RKO (cell line): Measurements from ENCODE around the gene SIGLEC9.
"Not testable (repeated sequence)": the region's sequence is repeated elsewhere in the genome, so short reads cannot be mapped to it uniquely, and the experiment has no call there.

Experiments used
- DNase-seq: peaks from one replicate; pipeline ENCODE4 v3.0.0-alpha.2; 2016; ENCODE audit warnings: low spot score

Gene SIGLEC9

DNA sequence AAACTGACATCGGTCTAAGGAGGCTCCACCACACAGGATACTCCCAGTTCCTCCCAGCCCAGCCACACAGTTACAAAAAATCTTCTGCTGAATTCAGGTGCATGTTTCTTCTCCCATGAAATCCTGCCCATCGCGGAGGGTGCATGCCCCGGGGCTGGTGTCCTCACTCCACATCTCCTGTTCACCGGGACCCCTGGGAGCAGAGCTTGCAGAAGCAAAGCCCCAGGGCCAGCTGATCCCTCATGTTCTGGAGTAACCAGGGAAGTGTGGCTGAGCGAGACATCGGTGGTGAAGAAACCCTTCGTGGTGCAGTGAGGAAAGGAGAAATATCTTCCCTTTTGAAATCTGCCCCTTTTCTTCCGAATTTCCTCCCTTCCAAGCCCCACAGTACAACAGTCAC lies 904 bp upstream of the SIGLEC9 start:
- DNase-seq, result no peak

DNA sequence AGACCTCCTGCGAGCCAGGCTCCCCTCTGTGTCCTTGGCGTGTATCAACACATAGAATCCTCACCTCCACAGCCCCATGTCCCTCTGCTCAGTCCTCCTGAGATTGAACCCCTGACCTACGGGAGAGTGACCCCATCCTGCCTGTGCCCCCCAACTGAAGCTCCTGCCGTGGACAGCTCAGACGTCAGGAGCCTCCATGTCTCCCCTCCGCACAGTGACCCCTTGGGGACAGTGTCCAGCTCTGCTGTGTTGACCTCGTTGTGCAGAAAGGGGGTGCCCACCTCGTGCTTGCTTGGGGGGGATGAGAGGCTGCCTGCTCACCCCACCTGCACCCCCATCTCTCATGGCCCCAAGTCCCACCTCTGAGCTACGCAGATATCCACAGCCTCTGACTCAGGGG lies 490 bp upstream of the SIGLEC9 start:
- DNase-seq, result no peak

DNA sequence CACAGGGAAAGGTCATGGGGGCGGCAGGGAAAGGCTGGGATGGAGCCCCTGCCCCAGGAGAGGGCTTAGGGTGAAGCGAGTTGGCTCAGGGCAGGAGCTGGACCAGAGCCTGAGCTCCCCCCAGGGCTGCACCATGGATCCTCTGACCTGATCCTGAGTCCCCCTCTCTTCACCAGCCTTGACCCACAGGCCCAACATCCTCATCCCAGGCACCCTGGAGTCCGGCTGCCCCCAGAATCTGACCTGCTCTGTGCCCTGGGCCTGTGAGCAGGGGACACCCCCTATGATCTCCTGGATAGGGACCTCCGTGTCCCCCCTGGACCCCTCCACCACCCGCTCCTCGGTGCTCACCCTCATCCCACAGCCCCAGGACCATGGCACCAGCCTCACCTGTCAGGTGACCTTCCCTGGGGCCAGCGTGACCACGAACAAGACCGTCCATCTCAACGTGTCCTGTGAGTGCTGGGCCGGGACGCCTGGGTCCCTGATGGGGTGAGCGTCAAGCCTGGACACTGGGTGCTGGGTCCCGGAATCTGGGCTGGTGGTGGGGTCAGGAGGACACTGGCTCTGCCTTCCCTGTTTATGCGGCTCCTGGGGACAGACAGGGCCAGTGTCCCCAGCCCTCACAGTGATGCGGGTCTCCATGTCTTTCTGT lies 842 bp downstream of the SIGLEC9 start:
- no peak for DNase-seq

DNA sequence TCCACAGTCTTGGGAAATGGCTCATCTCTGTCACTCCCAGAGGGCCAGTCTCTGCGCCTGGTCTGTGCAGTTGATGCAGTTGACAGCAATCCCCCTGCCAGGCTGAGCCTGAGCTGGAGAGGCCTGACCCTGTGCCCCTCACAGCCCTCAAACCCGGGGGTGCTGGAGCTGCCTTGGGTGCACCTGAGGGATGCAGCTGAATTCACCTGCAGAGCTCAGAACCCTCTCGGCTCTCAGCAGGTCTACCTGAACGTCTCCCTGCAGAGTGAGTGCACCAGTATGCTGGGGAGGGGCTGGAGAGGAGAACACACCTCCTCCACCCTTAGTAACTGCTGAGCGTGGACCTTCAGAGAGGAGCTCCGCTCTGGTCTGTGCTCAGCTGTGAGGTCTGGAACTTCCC lies 2.3 kb downstream of the SIGLEC9 start:
- DNase-seq, result no peak

DNA sequence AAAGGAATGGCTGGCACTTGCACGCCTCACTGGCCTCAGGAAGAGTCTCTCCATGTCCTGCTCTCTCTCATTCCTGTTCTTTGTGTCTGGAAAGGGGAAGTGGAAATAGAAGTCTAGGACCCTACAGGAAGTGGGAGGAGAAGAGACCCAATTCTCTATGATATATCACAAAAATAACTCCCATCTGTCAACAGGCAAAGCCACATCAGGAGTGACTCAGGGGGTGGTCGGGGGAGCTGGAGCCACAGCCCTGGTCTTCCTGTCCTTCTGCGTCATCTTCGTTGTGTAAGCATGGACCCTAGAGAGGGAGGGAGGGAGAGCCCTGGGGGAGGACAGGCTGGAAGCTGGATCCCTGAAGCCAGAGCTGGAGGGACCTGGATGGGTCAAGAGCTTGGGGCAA lies 3.0 kb downstream of the SIGLEC9 start:
- no peak for DNase-seq

DNA sequence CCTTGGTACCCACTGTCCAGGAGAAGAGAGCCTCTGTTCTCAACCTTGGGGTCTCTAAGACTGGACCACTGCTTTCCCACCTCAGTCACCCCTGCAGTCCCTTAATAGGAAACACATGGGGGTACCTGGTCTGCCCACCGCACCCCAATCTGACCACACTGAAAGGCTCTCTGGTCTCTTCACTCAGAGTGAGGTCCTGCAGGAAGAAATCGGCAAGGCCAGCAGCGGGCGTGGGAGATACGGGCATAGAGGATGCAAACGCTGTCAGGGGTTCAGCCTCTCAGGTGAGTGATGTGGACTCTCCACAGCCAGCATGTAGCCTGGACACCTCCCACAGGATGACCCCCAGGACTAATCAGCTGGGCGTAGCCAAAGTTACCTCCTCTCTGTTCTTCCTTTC lies 3.5 kb downstream of the SIGLEC9 start:
- no peak for DNase-seq

DNA sequence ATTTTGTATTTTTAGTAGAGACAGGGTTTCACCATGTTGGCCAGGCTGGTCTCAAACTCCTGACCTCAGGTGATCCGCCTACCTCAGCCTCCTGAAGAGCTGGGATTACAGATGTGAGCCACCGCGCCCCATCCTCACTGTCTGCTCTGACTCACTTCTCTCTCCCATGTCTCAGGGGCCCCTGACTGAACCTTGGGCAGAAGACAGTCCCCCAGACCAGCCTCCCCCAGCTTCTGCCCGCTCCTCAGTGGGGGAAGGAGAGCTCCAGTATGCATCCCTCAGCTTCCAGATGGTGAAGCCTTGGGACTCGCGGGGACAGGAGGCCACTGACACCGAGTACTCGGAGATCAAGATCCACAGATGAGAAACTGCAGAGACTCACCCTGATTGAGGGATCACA lies 5.0 kb downstream of the SIGLEC9 start:
- no peak for DNase-seq

DNA sequence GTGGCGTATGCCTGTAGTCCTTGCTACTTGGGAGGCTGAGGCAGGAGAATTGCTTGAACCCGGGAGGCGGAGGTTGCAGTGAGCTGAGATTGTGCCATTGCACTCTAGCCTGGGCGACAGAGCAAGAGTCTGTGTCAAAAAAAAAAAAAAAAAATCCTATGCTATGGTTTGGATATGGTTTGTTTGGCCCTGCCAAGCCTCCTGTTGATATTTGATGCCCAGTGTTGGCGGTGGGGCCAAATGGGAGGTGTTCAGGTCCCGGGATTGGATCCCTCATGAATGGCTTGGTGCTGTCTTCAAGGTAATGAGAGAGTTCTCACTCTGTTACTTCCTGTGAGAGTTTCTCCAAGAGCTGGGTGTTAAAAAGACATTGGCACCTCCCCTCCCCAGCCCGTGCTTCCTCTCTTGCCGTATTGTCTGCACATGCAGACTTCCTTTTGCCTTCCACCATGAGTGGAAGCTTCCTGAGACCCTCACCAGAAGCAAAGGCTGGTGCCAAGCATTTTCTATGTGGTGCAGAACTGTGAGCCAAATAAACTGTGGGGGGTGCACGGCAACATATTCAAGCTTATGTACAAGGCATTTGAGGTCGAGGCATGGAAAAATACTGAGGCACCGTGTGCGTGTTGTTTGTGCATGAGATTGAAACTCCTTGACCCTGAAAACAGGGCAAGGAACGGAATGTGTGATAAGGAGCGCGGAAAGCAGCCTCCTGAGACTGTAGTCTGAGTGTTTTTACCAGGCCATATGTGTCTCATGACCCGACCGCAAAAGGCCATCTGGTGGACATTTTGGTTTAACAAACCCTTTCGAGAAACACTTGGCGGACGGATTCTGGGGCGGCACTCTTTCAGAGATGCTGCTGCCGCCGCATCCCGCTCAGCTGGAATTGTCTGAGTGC lies 7.3 kb downstream of the SIGLEC9 start:
- no peak for DNase-seq

DNA sequence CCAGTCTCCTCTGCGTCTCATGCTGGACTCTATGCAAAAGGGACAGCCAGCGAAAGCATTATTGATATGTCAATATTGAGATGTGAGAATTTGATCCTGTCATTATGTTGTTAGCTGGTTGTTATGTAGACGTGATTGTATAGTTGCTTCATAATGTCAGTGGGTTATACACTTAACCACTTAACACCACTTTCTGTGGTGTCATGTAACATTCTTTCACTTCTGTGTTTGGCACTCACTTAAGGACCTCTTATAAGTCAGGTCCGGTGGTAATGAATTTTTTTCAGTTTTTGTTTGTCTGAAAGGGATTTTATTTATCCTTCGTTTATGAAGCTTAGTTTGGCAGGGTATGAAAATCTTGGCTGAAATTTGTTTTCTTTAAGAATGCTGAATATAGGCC lies 10.3 kb downstream of the SIGLEC9 start:
- DNase-seq, result no peak

DNA sequence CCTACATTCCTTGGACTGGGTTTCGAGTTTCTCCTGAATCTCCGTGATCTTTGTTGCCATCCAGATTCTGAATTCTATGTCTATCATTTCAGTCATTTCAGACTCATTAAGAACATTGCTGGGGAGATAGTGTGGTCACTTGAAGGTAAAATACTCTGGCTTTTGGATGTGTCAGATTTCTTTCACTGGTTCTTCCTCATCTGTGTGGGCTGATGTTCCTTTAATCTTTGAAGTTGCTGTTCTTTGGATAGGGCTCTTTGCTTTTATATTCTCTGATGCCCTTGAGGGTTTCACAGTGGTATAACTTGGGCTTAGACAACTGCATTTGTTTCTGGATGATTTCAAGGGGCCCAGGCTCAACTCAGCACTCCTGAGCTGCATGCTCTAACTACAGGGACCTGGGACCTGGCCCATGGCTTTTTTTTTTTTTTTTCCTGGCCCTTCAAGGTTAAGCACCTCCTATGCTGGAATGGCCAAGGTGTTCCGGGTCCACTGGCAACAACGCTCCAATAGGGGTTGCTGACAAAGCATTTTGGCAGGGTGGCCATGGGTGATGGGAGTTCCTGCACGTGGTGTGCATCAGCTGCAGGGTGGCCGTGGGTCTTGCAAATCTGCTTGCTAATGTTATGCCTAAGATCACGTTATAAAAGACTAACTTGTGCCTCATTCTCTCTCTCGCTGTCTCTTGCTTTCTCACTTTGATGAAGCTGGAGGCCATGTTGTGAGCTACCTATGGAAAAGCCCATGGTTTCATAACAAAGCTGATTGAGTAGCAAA lies 11.5 kb downstream of the SIGLEC9 start:
- no peak for DNase-seq

DNA sequence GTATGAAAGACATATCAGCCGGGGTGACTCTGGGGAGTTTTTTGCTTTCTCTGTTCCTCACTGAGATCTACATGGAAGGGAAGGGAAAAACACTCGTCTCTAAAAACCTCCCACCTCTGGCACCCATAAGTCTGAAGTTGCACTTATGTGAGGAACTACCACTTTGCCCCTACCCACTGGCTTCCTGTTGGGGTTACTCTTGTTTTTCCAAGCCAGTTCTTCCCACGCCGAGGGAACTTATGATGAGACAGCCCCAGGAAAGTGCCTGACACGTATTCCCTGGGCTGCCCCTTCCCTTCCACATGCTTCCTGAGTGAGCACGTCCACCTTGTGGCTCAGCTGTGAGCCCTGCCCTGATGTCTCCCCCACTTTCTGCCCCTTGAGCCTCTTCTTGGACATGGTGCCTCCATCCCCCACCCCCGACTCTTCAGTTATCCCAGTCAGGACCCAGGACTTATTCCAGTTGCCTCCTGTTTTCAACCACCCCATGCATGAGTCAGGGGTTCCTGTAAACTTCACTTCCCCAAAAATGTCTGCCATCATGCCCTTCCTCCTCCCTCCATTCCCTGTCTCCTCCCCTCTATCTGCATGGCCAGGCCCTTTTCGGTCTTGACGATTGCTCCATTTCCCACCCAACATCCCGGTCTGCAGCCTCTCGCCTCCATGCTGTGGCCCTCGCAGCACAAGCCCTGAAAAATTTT lies 12.3 kb downstream of the SIGLEC9 start:
- DNase-seq, result no peak

DNA sequence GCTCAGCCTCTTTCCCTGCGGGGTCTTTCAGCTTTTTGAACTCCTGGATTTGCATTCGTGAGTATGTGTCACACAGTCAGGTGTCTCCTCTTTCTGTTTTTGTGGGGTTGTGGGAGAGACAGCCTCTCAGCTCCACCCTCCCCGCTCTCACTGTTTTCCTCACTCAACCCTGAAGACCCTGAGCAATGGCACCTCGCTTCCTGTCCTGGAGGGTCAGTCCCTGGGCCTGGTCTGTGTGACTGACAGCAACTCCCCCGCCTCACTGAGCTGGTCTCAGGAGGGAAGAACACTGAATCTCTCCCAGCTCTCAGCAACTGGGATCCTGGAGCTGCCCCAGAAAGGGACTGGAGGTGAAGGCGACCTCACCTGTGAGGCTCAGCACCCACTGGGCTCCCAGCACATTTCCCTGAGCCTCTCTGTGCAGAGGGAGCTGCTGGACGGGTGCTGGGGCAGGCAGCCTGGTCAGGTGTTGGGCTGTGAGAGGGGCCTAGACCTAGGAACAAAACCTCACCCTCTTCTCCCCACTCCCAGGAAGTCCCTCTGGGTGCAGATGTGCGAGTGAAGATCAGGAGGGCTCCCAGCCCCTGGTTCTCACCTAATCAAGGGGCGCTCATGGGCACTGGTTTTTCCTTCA lies 13.2 kb downstream of the SIGLEC9 start:
- no peak for DNase-seq

DNA sequence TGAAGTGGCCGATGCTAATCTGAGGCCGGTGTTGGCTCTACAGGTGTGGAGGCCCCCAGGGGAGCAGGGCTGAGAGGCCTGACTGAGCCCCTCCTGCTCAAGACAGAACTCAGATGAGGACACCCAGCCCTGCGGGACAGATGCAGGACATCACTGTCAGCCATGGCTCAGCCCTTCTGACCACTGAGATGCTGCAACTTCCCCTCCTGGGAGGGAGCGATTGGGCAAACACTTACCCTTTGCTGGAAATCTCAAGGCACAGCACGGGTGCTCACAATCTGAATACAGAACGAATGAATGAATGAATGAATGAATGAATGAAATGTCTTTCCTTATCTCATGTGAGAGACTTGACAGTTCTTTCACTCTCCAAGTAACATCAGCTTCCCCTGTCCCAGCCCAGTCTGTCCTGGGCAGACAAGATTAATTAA lies 13.9 kb downstream of the SIGLEC9 start:
- DNase-seq, result no peak

DNA sequence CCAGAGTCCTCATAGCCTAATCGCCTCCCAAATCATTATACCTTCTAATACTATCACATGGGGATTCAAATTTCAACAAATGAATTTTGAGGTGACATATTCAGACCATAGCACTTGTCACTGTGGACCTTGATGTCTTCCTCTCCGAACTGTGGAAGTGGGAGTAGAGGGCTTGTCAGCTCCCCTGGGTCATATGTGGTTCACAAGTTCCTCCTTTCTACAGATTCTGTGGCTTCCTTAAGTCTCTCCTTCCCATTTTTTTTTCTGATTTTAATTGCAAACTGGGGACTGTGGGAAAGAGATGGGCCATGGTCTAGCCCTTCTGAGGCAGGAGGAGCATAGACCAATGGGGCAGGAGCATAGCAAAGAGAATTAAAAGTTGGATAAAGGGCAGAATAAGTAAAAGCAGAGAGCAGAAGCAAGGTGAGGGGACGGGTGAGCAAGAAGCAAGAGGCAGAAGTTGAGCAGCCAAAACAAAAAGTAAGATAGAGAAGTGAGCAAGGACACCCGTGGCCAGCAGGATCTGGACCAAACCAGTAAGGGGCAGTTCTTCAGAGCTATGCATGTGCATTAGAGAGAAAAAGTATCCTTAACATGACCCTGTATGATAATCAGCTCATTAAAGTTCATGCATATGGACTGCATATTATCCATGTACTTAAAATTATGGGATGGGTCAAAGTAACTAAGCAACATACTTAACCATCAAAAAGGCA lies 14.8 kb downstream of the SIGLEC9 start:
- no peak for DNase-seq

DNA sequence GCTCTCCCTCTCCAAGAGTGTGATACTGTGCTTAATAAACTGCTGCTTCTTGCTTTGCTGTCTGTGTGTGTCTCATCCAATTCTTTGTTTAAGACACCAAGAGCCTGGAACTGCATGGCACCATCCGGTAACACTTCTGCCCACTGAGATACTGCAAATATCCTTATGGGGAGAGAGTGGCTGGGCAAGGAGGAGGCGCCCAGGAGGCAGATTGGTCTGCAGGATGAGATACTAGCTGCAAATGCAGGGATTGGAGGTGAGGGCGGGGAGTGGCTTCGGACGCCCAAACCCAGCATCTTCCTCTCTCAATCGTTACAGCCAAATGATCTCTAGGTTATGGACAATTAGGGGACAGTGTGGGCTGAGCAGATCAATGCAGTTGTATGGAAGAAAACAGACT lies 15.7 kb downstream of the SIGLEC9 start:
- no peak for DNase-seq

DNA sequence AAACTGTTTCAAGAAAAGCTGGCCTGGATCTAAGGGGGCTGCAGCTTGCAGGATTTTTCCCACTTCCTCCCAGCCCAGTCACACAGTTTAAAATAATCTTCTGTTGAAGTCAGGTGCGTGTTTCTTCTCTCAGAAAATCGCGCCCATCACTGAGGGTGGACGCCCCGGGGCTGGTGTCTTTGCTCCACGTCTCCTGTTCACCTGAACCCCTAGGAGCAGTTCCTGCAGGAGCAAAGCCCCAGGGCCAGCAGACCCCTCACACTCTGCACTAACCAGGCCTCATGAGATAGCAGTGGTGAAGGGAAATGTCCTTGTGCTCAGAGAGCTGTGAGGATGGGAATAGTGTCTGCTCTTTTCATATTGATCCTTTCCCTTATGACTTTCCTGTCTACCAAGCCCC lies 16.5 kb downstream of the SIGLEC9 start:
- DNase-seq, result no peak

DNA sequence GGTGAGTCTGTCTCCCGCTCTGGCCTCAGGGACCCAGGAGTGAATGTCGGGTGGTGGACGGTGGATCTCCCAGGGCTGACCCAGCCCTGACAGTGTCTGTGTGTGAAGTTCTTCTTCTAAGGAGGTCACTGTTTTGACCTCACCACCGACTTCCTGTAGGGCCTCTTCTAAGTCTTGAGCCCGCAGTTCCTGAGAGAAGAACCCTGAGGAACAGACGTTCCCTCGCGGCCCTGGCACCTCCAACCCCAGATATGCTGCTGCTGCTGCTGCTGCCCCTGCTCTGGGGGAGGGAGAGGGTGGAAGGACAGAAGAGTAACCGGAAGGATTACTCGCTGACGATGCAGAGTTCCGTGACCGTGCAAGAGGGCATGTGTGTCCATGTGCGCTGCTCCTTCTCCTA lies 17.4 kb downstream of the SIGLEC9 start, which contains the start of gene SIGLEC7:
SIGLEC7 (plus strand) TSS at position 183 of the 400 bp plus-strand sequence; CDS start at position 252, 69 bp downstream.
- no peak for DNase-seq

DNA sequence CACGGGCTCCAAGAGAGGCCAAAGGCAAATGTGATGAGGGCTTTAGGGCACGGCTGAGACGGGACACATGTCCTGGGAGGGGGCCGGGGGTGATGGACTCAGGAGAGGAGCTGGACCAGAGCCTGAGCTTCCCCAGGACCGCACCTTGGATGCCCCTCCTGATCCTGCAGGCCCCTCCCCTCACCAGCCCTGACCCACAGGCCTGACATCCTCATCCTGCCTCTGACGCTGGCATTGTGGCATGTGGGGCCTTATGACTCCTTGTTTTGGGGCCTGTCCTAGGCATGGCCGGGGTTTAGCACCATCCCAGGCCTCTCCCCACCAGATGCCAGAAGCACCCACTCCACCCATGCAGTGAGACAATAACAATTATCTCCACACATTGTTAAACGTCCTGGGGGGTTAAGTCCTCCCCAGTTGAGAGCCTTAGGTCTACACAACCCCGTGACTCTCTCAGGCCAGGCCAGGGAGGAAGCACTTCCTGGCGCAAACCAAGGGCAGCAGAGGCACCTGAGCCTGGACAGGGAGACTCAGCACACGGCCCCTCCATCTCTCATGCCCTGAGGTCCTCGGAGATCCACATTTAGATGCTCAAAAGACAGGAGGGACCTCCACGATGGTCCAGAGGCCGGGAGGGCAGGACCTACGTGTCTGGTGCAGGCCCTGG lies 18.2 kb downstream of the SIGLEC9 start:
- not testable (repeated sequence) for DNase-seq

DNA sequence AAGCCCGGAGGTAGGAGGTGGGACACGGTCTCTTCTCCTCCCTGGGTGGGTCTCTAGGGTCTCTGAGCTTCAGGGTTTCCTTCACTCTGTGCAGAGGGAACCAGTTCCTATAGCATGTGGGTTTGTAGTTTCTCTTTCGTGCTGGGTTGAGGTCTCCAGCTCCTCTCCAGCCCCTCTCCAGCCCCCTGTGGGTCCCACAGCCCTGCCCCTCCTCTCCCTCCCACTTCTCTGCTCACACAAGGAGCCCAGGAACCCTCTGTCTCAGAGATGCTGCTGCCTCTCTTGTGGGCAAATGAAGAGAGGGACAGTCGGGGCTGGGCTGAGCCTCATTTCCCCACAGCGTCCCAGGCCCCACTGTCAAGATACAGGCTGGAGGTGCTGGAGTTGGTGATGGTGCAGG lies 18.8 kb downstream of the SIGLEC9 start:
- no peak for DNase-seq

DNA sequence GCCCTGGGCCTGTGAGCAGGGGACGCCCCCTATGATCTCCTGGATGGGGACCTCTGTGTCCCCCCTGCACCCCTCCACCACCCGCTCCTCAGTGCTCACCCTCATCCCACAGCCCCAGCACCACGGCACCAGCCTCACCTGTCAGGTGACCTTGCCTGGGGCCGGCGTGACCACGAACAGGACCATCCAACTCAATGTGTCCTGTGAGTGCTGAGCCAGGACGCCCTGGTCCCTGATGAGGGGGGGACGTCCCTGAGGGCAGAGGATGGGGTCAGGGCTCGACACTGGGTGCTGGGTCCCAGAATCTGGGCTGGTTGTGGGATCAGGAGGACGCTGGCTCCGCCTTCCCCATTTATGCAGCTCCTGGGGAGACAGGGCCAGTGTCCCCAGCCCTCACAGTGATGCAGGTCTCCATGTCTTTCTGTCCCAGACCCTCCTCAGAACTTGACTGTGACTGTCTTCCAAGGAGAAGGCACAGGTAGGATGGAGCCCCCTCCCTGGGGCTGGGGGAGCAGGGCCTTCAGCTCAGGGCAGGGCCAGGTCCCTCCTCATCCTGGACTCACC lies 19.9 kb downstream of the SIGLEC9 start:
- DNase-seq, result no peak
